Measurements from ENCODE around the gene MED12L. TPM values are rescaled to one million over a fixed set of nuclear protein-coding genes. Genes with fewer than 3 reads are reported as not detected.

Gene MED12L
- total RNA-seq, 4 donors from 2014 or later = 0.12 to 0.77 (median 0.21) TPM

- 35 to 50% methylated on average over 2 to 3 of the region's 3 CpGs for WGBS, 2 donors (ENCODE audit: low coverage in 1 of 2)
- peaks cover 0 to 4% (median 0%) of the 10 kb centered on the region in 3 donors for H3K9me3 ChIP-seq
- H3K27ac ChIP-seq = no peak overlapping the region
- H3K4me1 ChIP-seq = no peaks in the 10 kb centered on the region
- ATAC-seq = no peak
- H3K4me3 ChIP-seq = no peak overlapping the region
- no peaks in the 10 kb centered on the region for H3K36me3 ChIP-seq
- no peaks in the 10 kb centered on the region for H3K27me3 ChIP-seq
- TF ChIP-seq, protein P1, sequence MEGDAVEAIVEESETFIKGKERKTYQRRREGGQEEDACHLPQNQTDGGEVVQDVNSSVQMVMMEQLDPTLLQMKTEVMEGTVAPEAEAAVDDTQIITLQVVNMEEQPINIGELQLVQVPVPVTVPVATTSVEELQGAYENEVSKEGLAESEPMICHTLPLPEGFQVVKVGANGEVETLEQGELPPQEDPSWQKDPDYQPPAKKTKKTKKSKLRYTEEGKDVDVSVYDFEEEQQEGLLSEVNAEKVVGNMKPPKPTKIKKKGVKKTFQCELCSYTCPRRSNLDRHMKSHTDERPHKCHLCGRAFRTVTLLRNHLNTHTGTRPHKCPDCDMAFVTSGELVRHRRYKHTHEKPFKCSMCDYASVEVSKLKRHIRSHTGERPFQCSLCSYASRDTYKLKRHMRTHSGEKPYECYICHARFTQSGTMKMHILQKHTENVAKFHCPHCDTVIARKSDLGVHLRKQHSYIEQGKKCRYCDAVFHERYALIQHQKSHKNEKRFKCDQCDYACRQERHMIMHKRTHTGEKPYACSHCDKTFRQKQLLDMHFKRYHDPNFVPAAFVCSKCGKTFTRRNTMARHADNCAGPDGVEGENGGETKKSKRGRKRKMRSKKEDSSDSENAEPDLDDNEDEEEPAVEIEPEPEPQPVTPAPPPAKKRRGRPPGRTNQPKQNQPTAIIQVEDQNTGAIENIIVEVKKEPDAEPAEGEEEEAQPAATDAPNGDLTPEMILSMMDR (IDR thresholded peaks at IDR 0.05) = no peak
- TF ChIP-seq POLR2AphosphoS5 (IDR thresholded peaks at IDR 0.05) (no peak), POLR2A (IDR thresholded peaks at IDR 0.05) (no peak)
Measured at GRCh38 chr3:151133175-151133574, 47.7 kb downstream of the MED12L start.

DNA sequence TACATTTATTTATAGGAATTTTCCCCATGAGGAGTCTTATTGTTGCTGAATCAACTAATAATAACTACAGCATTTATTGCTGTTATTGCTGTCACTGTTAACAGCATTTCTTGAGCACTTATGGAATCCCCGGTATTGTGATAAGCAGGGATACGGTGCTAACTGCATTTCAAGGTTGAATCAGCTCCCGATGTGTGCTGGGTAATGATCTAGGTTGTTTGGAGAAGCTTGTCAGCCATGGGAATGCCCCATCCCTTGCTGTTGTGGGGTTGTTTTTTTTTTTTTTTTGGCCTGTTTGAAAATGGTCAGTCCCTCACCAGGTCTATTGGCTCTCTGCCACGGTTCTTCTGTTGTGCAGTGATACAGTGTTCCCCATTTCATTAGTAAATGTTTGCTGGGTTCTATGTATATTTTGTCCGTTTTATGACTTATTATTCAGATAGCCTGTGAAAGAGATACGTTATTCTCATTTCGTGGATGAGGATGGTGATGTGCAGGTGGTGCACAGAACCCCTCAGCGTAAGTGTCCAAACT lies 48.5 kb downstream of the MED12L start:
- H3K36me3 ChIP-seq = no peaks in the 10 kb centered on the region
- no peak overlapping the region for H3K27ac ChIP-seq
- no peak for ATAC-seq
- WGBS, 2 donors (ENCODE audit: low coverage in 1 of 2) = 56 to 79% methylated on average over 8 of the region's 8 CpGs
- TF ChIP-seq POLR2A (IDR thresholded peaks at IDR 0.05) (no peak), EP300 (IDR thresholded peaks at IDR 0.05) (no peak), POLR2AphosphoS5 (IDR thresholded peaks at IDR 0.05) (no peak)
- TF ChIP-seq, protein P1 (IDR thresholded peaks at IDR 0.05) = no peak
- H3K4me3 ChIP-seq = no peak overlapping the region
- H3K27me3 ChIP-seq = no peaks in the 10 kb centered on the region
- no peaks in the 10 kb centered on the region for H3K4me1 ChIP-seq
- H3K9me3 ChIP-seq = peaks cover 0 to 4% (median 0%) of the 10 kb centered on the region in 3 donors

DNA sequence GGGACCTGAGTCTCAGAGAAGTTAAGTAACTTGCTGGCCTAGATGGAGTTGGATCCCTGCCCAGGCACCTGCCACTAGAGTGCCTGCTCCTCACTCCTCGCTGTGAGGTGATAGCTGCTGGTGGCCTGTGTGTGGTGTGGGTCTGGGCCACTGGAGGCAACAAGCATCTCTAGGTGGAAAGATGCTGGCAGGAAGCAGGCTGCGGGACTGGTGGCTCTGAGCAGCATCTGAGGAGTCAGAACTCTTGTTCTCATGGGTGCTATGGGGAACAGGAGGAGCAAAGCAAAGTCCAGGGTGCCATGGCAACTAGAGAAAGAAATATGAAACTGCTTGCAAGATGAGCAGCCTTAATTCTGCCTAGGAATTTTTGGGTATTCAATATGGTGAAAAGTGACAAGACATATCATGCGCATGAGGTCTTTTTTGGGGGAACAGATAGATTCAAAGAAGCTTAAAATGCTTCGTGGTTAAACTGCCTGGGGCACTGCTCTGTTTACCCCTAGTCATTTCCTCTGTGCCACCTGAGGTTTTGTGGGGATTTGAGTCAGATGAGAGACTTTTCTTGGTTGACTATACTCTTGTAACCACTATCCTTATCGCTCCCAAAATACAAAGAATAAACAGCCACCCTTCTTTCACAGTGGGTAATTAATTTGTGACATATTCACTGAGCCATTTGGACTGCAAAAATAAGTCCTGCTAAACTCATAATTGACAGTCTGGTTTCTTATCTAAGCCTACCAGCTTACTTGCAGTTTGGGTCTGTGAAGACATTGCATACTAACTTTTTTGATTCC lies 50.3 kb downstream of the MED12L start:
- no peak overlapping the region for H3K4me3 ChIP-seq
- WGBS, 2 donors (ENCODE audit: low coverage in 1 of 2) = 59 to 82% methylated on average over 3 to 4 of the region's 5 CpGs
- TF ChIP-seq EP300 (IDR thresholded peaks at IDR 0.05) (no peak), POLR2A (IDR thresholded peaks at IDR 0.05) (no peak), POLR2AphosphoS5 (IDR thresholded peaks at IDR 0.05) (no peak)
- TF ChIP-seq, protein P1 (IDR thresholded peaks at IDR 0.05) = no peak
- H3K27ac ChIP-seq = no peak overlapping the region
- peaks cover 0 to 4% (median 0%) of the 10 kb centered on the region in 3 donors for H3K9me3 ChIP-seq
- no peak for ATAC-seq
- no peaks in the 10 kb centered on the region for H3K36me3 ChIP-seq
- H3K4me1 ChIP-seq = no peaks in the 10 kb centered on the region
- no peaks in the 10 kb centered on the region for H3K27me3 ChIP-seq

DNA sequence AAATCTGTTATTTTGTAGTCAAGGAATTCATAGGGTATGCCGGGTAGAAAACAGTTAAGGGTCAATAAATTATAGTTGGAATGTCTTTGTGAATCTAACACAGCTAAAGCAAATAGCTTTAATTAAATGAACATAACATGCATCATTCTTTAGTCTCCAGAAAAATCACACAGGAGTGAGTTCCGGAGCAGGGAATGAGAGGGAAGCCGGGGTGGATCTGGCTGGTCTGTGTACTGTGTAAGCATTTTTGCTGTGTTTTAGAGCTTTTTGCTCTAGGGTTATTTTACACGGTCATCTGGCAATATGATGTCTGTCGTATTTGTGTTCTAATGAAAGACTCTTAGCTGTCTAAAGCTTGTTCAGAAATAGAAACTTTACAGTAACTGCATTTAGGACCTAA lies 57.5 kb downstream of the MED12L start:
- ATAC-seq = no peak
- Histone ChIP-seq H3K27me3 (no peaks in the 10 kb centered on the region), H3K4me3 (no peak overlapping the region), H3K36me3 (no peaks in the 10 kb centered on the region), H3K9me3 (no peaks in the 10 kb centered on the region), H3K4me1 (peaks cover 0 to 7% (median 4%) of the 10 kb centered on the region in 3 donors), H3K27ac (no peak overlapping the region)
- TF ChIP-seq EP300 (IDR thresholded peaks at IDR 0.05) = no peak
- no peak for TF ChIP-seq POLR2A (IDR thresholded peaks at IDR 0.05)
- TF ChIP-seq, protein P1 (IDR thresholded peaks at IDR 0.05) = no peak
- TF ChIP-seq POLR2AphosphoS5 (IDR thresholded peaks at IDR 0.05) = no peak
- 46 to 64% methylated on average over 5 of the region's 5 CpGs for WGBS, 2 donors (ENCODE audit: low coverage in 1 of 2)

GRCh38 chr3:151144016-151144415 lies 58.6 kb downstream of the MED12L start:
- peaks cover 0 to 7% (median 4%) of the 10 kb centered on the region in 3 donors for H3K4me1 ChIP-seq
- 77 to 91% methylated on average over 4 of the region's 4 CpGs for WGBS, 2 donors (ENCODE audit: low coverage in 1 of 2)
- H3K36me3 ChIP-seq = no peaks in the 10 kb centered on the region
- H3K9me3 ChIP-seq = no peaks in the 10 kb centered on the region
- no peak overlapping the region for H3K27ac ChIP-seq
- no peak for TF ChIP-seq POLR2AphosphoS5 (IDR thresholded peaks at IDR 0.05)
- no peak for ATAC-seq
- H3K4me3 ChIP-seq = no peak overlapping the region
- H3K27me3 ChIP-seq = no peaks in the 10 kb centered on the region

All from gastroesophageal sphincter (tissue), 4 donors.